ENCODE data around the gene NUPR2. TPM values are rescaled to one million over a fixed set of nuclear protein-coding genes. Genes with fewer than 3 reads are reported as not detected.
"Not testable (repeated sequence)": the region's sequence is repeated elsewhere in the genome, so short reads cannot be mapped to it uniquely, and the experiment has no call there.

The NUPR2 gene
- polyA plus RNA-seq (ENCODE audit: insufficient read length): not detected

GRCh38 chr7:56115852-56116538, at the start of gene NUPR2:
Gene NUPR2, minus strand, starts transcription at chr7:56116417. Its CDS starts 103 bp downstream, at chr7:56116314.
- no peak for DNase-seq (ENCODE audit: low read depth)

DNA sequence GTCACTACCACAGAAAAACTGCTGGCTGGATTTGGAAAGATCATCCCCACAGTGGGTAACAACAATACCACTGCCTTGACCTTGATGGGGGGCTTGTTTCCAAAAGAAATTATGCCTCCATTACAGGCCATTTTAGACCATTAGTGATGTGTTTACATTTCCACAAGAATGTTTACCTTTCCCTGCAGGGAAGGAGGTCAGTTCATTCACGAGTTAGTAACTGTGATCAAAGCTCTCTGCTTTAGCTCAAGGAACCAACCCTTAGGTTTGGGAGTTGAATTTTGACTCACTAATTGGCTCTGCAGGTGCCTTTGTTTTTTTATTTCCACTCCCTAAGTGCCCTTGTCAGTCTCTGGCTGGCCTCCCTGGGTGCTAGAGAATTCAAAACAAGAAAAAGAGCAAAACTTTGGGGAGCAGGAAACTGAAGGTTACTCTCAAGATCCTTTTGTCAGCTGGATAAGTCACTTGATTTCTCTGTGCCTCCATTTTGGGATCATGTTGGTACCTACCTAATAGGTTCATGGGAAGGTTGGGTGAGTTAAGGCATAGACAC, 41.1 kb upstream of the NUPR2 start:
- DNase-seq (ENCODE audit: low read depth): no peak

DNA sequence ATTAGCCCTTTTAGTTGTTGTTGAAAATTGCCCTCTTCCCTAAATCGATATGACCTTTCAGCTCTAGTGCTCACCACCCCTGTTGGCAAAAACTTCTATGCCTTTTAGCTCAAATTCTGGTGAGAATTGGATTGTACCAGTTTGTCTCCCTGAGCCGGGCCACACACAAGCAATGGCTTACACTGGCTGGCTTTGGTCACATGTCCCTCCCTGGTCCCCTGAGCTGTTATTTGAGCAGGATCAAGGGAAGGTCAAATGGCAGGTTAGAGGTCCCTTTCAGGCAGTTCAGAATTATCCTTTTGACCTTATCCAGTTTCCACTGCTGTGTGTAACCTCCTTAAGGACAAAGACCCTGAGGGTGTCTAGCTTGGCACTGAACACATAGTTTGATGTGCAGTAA, 14.8 kb upstream of the NUPR2 start:
- not testable (repeated sequence) for DNase-seq (ENCODE audit: low read depth)

GRCh38 chr7:56127241-56127975, 11.2 kb upstream of the NUPR2 start:
- no peak for DNase-seq (ENCODE audit: low read depth)

- no peak for DNase-seq (ENCODE audit: low read depth)
These were observed 9.6 kb upstream of the NUPR2 start for GRCh38 chr7:56125831-56126230.

GRCh38 chr7:56124981-56125380, 8.8 kb upstream of the NUPR2 start:
- no peak for DNase-seq (ENCODE audit: low read depth)

DNA sequence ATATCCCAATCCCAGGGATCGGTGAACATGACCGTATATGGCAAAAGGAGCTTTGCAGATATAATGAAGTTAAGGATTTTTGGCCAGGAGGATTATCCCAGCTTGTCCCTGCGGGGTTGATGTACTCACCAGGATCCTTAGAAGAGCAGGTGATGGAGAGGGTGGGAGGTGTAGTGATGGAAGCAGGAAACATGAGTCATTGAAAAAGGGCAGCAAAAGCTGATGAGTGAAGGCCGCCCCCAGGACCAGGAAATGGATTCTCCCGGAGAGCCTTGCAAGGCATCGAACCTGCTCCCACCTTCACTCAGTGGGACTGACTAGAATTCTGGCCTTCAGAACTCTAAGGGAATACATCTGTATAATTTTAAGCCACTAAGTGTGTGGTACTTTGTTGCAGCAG, 5.2 kb upstream of the NUPR2 start:
- no peak for DNase-seq (ENCODE audit: low read depth)

DNA sequence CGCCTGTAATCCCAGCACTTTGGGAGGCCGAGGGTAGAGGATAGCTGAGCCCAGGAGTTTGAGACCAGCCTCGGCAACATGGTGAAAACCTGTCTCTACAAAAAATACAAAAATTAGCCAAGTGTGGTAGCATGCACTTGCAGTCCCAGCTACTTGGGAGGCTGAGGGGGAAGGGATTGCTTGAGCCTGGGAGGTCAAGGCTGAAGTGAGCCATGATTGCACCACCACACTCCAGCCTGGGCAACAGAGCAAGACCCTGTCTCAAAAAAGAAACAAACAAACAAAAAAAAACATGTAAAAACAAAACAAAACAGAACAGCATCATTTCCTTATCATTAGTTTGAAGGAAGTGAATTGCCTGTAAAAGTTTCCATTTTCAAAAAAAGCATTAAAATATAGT, 4.0 kb downstream of the NUPR2 start:
- not testable (repeated sequence) for DNase-seq (ENCODE audit: low read depth)

- DNase-seq (ENCODE audit: low read depth): no peak
These were observed 5.6 kb downstream of the NUPR2 start for GRCh38 chr7:56110611-56111010.

- DNase-seq (ENCODE audit: low read depth): no peak
These were observed 8.3 kb downstream of the NUPR2 start for GRCh38 chr7:56107954-56108258.

DNA sequence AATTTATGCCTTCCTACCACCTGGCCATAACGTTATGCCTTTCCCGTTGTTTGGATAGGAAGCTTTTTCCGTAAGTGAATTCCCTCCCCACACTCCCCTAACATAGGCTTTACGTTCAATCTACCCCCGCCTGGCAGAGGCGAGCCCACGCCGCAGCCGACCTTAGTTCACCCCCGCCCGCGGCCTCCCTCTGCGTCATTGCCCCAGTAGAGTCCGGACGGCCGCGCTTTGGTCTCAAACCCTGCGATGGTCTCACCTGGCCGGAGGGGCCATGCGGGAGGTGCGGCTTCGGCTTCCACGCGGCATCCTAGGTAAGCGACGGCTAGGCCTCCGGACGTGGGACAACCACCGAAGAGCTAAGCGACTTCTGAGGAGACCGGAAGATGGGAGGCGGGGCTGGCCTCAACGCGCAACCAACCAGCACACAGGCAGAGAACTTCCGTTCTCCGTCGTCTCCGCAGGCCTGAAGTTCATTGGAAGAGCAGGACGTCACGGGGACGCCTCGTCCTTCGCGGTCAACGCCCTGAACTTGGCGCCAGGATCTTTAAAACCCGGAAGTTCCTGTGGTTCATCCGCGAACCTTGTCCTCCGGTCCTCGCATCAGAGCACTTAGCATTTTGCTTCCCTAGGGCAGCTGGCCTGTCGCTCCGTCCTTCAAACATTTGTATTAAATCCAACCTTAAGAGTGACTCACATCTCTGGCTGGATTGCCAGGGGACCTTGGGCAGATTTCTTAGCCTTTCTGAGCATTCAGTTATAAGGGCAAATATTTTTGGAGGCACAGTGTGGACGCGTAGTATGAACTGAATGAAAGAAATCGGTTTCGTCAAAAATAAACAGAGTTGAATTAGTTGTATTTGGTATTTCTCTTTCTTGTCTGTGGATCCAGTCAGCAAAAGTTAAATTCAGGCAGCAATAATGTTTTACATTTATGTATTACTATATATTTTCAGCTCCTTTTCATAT, 9.8 kb downstream of the NUPR2 start, which contains the start of gene CHCHD2:
TSS of gene CHCHD2 (minus strand) at position 369 of the 966 bp plus-strand sequence. CDS start at position 306, 63 bp downstream.
- peak; percentile 100 for DNase-seq (ENCODE audit: low read depth)

- no peak for DNase-seq (ENCODE audit: low read depth)
These were observed 10.7 kb downstream of the NUPR2 start for GRCh38 chr7:56105508-56105907.

DNA sequence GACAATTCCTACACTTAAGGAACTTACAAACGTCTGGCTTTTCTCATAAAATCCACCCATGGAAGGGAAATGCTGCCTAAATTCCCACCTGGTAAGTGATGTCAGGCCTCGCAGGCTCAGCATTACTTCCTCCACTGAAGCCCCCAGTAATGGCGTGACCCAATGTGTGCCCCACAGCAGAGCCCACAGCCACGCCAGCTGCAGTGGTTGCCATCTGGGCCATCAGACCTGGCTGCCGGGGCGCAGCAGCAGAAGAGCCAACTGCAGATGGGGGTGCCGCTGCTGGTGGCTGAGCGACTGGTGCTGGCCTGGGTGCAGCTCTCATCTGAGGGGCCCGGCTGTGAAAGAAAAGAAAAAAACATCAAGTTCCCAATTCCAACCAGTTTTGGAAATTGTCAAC, 12.1 kb downstream of the NUPR2 start:
- DNase-seq (ENCODE audit: low read depth): not testable (repeated sequence)

DNA sequence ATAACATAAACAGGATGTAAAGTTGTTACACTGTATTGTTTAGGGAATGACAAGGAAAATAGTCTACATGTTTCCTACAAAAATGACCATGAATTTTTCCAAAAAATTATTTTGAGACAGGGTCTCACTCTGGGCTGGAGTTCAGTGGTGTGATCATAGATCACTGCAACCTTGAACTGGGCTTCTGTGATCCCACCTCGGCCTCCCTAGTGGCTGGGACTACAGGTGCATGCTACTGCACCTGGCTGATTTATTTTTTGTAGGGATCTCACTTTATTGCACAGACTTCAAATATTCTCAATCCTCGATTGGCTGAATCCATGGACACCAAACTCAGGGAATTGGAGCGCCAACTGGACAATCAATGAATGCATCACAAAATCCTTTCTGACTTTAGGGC, 16.6 kb downstream of the NUPR2 start:
- DNase-seq (ENCODE audit: low read depth): no peak

DNA sequence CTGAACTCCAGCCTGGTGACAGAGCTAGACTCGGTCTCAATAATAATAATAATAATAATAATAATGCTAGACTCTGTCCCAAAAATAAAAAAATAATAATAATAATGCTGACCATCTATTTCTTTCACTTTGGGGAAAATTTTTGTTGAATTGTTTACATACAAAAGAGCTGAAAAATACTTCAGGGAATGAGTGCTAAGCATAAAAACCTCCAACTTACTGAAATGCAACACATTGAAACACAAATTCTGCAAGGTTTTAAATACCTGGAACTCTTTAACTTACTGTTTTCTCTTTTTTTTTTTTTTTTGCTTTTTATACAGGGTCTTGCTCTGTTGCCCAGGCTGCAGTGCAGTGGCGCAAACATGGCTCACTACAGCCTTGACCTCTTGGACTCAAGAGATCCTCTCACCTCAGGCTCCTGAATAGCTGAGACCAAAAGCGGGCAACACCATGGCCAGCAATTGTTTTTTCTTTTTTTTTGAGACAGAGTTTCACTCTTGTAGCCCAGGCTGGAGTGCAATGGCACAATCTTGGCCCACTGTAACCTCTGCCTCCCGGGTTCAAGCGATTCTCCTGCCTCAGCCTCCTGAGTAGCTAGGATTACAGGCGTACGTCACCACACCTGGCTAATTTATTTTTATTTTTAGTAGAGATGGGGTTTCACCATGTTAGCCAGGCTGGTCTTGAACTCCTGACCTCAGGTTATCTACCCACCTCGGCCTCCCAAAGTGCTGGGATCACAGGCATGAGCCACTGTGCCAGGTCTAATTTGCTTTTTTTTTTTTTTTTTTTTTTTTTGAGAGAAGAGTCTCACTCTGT, 17.8 kb downstream of the NUPR2 start:
- not testable (repeated sequence) for DNase-seq (ENCODE audit: low read depth)

DNA sequence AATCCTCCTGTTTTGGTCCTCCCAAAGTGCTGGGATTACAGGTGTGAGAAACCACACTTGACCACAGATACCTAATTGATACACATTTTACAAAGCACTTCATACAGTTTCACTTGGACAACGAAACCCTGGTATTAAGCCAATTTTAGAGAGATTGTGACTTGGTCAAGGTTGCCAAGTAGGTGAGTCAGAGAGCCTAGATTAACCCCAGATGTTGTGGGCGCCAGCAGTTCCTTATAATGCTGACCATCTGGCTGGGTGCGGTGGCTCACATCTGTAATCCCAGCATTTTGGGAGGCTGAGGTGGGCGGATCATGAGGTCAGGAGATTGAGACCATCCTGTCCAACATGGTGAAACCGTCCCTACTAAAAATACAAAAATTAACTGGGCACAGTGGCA, 18.5 kb downstream of the NUPR2 start:
- no peak for DNase-seq (ENCODE audit: low read depth)

DNA sequence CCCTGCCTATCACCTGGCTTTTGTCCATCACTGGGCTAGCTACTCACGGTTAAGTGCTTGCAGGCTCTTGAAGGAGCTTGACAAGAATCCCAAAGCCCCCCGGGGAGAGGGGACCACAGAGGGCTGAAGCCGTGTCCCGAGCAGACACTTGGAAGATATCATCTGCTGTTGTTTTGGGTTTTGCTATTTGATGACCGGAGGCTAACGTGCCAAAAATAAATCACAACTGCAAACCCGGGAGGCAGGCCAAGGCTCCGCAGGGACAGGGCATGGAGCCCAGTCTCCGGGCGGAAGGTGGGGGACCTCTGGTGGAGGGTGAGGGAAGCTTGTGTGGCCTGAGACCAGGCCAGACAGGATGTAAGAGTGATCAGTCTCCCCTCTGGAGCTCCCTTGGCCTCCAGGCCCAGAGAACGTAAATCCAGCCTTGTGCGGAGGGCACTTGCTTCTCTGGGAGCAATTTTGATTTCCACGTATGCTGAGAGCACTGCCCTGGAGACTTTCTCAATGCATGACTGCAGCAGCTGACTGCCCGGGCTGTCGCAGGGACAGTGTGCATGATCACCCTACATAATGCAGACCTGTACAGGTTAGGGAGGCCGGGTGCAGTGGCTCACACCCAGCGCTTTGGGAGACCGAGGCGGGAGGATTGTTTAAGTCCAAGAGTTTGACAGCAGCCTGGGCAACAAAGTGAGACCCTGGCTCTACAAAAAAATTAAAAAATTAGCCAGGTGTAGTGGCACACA, 23.3 kb downstream of the NUPR2 start, which contains the start of gene PHKG1:
TSS of gene PHKG1 (minus strand) at position 164 of the 743 bp plus-strand sequence. CDS start 4,011 bp downstream, outside the sequence.
- DNase-seq (ENCODE audit: low read depth): no peak

GRCh38 chr7:56092388-56092787, 23.8 kb downstream of the NUPR2 start:
- DNase-seq (ENCODE audit: low read depth): not testable (repeated sequence)

DNA sequence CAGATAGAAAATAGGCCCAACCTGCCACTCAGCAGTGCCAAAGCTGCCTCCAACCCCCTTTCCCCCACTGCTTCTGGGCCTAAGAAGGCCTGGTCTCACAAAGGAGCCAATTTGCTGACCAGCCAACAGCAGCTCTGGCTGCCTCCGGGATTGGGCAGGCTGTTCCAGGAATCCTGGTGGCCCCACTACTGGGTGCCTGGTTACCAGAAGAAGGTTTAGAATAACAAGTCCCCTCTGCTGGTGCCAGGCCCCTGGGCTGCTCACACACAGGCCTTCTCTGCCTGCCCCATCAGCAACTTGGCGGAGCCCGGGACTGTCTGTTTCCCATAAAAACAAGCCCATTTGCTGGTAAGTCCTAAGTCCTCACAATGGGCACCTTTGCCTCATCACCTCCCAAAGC, 24.6 kb downstream of the NUPR2 start:
- no peak for DNase-seq (ENCODE audit: low read depth)

GRCh38 chr7:56087445-56087844, 28.8 kb downstream of the NUPR2 start:
- no peak for DNase-seq (ENCODE audit: low read depth)
